ENCODE data around the gene EVC. TPM values are rescaled to one million over a fixed set of nuclear protein-coding genes. Genes with fewer than 3 reads are reported as not detected.

Gene EVC
- total RNA-seq, 2 donors from 2014 or later: 7.8 to 10.5 TPM

- no peaks in the 10 kb centered on the region for H3K9me3 Mint-ChIP-seq
- no peak overlapping the region for H3K27ac Mint-ChIP-seq
- no peak overlapping the region for H3K4me3 Mint-ChIP-seq
- H3K4me1 Mint-ChIP-seq: no peaks in the 10 kb centered on the region
- no peaks in the 10 kb centered on the region for H3K36me3 Mint-ChIP-seq (ENCODE audit: low read depth)
- no peaks in the 10 kb centered on the region for H3K27me3 Mint-ChIP-seq
- no peak for ATAC-seq (replicated peaks)
Observed at GRCh38 chr4:5734853-5735252, 23.9 kb downstream of the EVC start.

- no peak for ATAC-seq (replicated peaks)
- Mint-ChIP-seq H3K9me3 (no peaks in the 10 kb centered on the region), H3K36me3 (ENCODE audit: low read depth) (no peaks in the 10 kb centered on the region), H3K27me3 (no peaks in the 10 kb centered on the region), H3K4me3 (no peak overlapping the region), H3K27ac (no peak overlapping the region), H3K4me1 (no peaks in the 10 kb centered on the region)
Observed at GRCh38 chr4:5735463-5735862, 24.5 kb downstream of the EVC start.

GRCh38 chr4:5738061-5738460, 27.1 kb downstream of the EVC start:
- Mint-ChIP-seq H3K9me3 (no peaks in the 10 kb centered on the region), H3K27ac (no peak overlapping the region), H3K4me1 (no peaks in the 10 kb centered on the region), H3K27me3 (no peaks in the 10 kb centered on the region), H3K4me3 (no peak overlapping the region), H3K36me3 (ENCODE audit: low read depth) (no peaks in the 10 kb centered on the region)
- ATAC-seq (replicated peaks): no peak

GRCh38 chr4:5742388-5742787, 31.4 kb downstream of the EVC start:
- peak; percentile 14 for ATAC-seq (replicated peaks)
- no peak overlapping the region for H3K4me3 Mint-ChIP-seq
- H3K27ac Mint-ChIP-seq: no peak overlapping the region
- H3K27me3 Mint-ChIP-seq: no peaks in the 10 kb centered on the region
- no peaks in the 10 kb centered on the region for H3K36me3 Mint-ChIP-seq (ENCODE audit: low read depth)
- no peaks in the 10 kb centered on the region for H3K4me1 Mint-ChIP-seq
- no peaks in the 10 kb centered on the region for H3K9me3 Mint-ChIP-seq

GRCh38 chr4:5742968-5743367, 32.0 kb downstream of the EVC start:
- Mint-ChIP-seq H3K4me3 (no peak overlapping the region), H3K9me3 (no peaks in the 10 kb centered on the region), H3K36me3 (ENCODE audit: low read depth) (no peaks in the 10 kb centered on the region), H3K27me3 (no peaks in the 10 kb centered on the region), H3K27ac (no peak overlapping the region), H3K4me1 (no peaks in the 10 kb centered on the region)
- ATAC-seq (replicated peaks): peak; percentile 23

- H3K36me3 Mint-ChIP-seq (ENCODE audit: low read depth): no peaks in the 10 kb centered on the region
- no peak overlapping the region for H3K27ac Mint-ChIP-seq
- no peak for ATAC-seq (replicated peaks)
- no peak overlapping the region for H3K4me3 Mint-ChIP-seq
- no peaks in the 10 kb centered on the region for H3K9me3 Mint-ChIP-seq
- H3K27me3 Mint-ChIP-seq: no peaks in the 10 kb centered on the region
- no peaks in the 10 kb centered on the region for H3K4me1 Mint-ChIP-seq
Observed at GRCh38 chr4:5746250-5746649, 35.2 kb downstream of the EVC start.

GRCh38 chr4:5746829-5747737, 36.1 kb downstream of the EVC start:
- no peaks in the 10 kb centered on the region for H3K9me3 Mint-ChIP-seq
- ATAC-seq (replicated peaks): no peak
- H3K27me3 Mint-ChIP-seq: no peaks in the 10 kb centered on the region
- no peak overlapping the region for H3K27ac Mint-ChIP-seq
- H3K4me1 Mint-ChIP-seq: no peaks in the 10 kb centered on the region
- H3K4me3 Mint-ChIP-seq: no peak overlapping the region
- H3K36me3 Mint-ChIP-seq (ENCODE audit: low read depth): no peaks in the 10 kb centered on the region

- no peak for ATAC-seq (replicated peaks)
- Mint-ChIP-seq H3K9me3 (no peaks in the 10 kb centered on the region), H3K27me3 (no peaks in the 10 kb centered on the region), H3K4me1 (no peaks in the 10 kb centered on the region), H3K4me3 (no peak overlapping the region), H3K36me3 (ENCODE audit: low read depth) (no peaks in the 10 kb centered on the region), H3K27ac (no peak overlapping the region)
Observed at GRCh38 chr4:5747738-5748375, 36.9 kb downstream of the EVC start.

- Mint-ChIP-seq H3K4me3 (no peak overlapping the region), H3K4me1 (no peaks in the 10 kb centered on the region), H3K9me3 (no peaks in the 10 kb centered on the region), H3K27me3 (no peaks in the 10 kb centered on the region), H3K27ac (no peak overlapping the region), H3K36me3 (ENCODE audit: low read depth) (no peaks in the 10 kb centered on the region)
- no peak for ATAC-seq (replicated peaks)
Observed at GRCh38 chr4:5749568-5749967, 38.6 kb downstream of the EVC start.

- H3K36me3 Mint-ChIP-seq (ENCODE audit: low read depth): no peaks in the 10 kb centered on the region
- no peak overlapping the region for H3K4me3 Mint-ChIP-seq
- H3K27ac Mint-ChIP-seq: no peak overlapping the region
- no peak for ATAC-seq (replicated peaks)
- H3K27me3 Mint-ChIP-seq: no peaks in the 10 kb centered on the region
- no peaks in the 10 kb centered on the region for H3K4me1 Mint-ChIP-seq
- no peaks in the 10 kb centered on the region for H3K9me3 Mint-ChIP-seq
Observed at GRCh38 chr4:5750052-5750945, 39.3 kb downstream of the EVC start.

- no peak overlapping the region for H3K27ac Mint-ChIP-seq
Observed at GRCh38 chr4:5750946-5751665, 40.1 kb downstream of the EVC start.

GRCh38 chr4:5751666-5752375, 40.8 kb downstream of the EVC start:
- ATAC-seq (replicated peaks): no peak
- no peaks in the 10 kb centered on the region for H3K9me3 Mint-ChIP-seq

More at GRCh38 chr4:5750946-5751665, 40.1 kb downstream of the EVC start:
- Mint-ChIP-seq H3K36me3 (ENCODE audit: low read depth) (no peaks in the 10 kb centered on the region), H3K27me3 (no peaks in the 10 kb centered on the region), H3K4me3 (no peak overlapping the region), H3K9me3 (no peaks in the 10 kb centered on the region), H3K4me1 (no peaks in the 10 kb centered on the region)
- no peak for ATAC-seq (replicated peaks)

GRCh38 chr4:5752376-5753184, 41.6 kb downstream of the EVC start:
- Mint-ChIP-seq H3K4me3 (no peak overlapping the region), H3K9me3 (no peaks in the 10 kb centered on the region), H3K36me3 (ENCODE audit: low read depth) (no peaks in the 10 kb centered on the region), H3K4me1 (no peaks in the 10 kb centered on the region), H3K27me3 (no peaks in the 10 kb centered on the region), H3K27ac (no peak overlapping the region)
- no peak for ATAC-seq (replicated peaks)

More at GRCh38 chr4:5751666-5752375, 40.8 kb downstream of the EVC start:
- Mint-ChIP-seq H3K27ac (no peak overlapping the region), H3K27me3 (no peaks in the 10 kb centered on the region), H3K36me3 (ENCODE audit: low read depth) (no peaks in the 10 kb centered on the region), H3K4me3 (no peak overlapping the region), H3K4me1 (no peaks in the 10 kb centered on the region)
